ENCODE measurements around the gene DSTYK.
A peak's percentile ranks its signal among the peaks of the same experiment; 100 is the strongest.

Gene DSTYK

GRCh38 chr1:205179842-205180241 is 31.7 kb downstream of the DSTYK start:
- no peak for DNase-seq (ENCODE audit: extremely low read depth, low read depth)
- TF ChIP-seq CTCF (IDR thresholded peaks at IDR 0.05; ENCODE audit: low read depth, low read length, missing control alignments): no peak
- H3K4me3 ChIP-seq (replicated peaks; ENCODE audit: low read depth, low read length): no peak overlapping the region

- DNase-seq (ENCODE audit: extremely low read depth, low read depth): peak; percentile 93
- H3K4me3 ChIP-seq (replicated peaks; ENCODE audit: low read depth, low read length): no peak overlapping the region
- no peak for TF ChIP-seq CTCF (IDR thresholded peaks at IDR 0.05; ENCODE audit: low read depth, low read length, missing control alignments)
Observed at GRCh38 chr1:205172729-205173366, 38.7 kb downstream of the DSTYK start.

GRCh38 chr1:205171369-205171768 is 40.1 kb downstream of the DSTYK start:
- H3K4me3 ChIP-seq (replicated peaks; ENCODE audit: low read depth, low read length): no peak overlapping the region
- no peak for TF ChIP-seq CTCF (IDR thresholded peaks at IDR 0.05; ENCODE audit: low read depth, low read length, missing control alignments)
- no peak for DNase-seq (ENCODE audit: extremely low read depth, low read depth)

GRCh38 chr1:205170532-205171269 is 40.8 kb downstream of the DSTYK start:
- DNase-seq (ENCODE audit: extremely low read depth, low read depth): no peak
- TF ChIP-seq CTCF (IDR thresholded peaks at IDR 0.05; ENCODE audit: low read depth, low read length, missing control alignments): no peak
- no peak overlapping the region for H3K4me3 ChIP-seq (replicated peaks; ENCODE audit: low read depth, low read length)

- no peak for TF ChIP-seq CTCF (IDR thresholded peaks at IDR 0.05; ENCODE audit: low read depth, low read length, missing control alignments)
- DNase-seq (ENCODE audit: extremely low read depth, low read depth): no peak
Observed at GRCh38 chr1:205169248-205169647, 42.3 kb downstream of the DSTYK start.

GRCh38 chr1:205168291-205168690 is 43.2 kb downstream of the DSTYK start:
- TF ChIP-seq CTCF (IDR thresholded peaks at IDR 0.05; ENCODE audit: low read depth, low read length, missing control alignments): no peak
- H3K4me3 ChIP-seq (replicated peaks; ENCODE audit: low read depth, low read length): no peak overlapping the region
- DNase-seq (ENCODE audit: extremely low read depth, low read depth): no peak

More at GRCh38 chr1:205169248-205169647, 42.3 kb downstream of the DSTYK start:
- H3K4me3 ChIP-seq (replicated peaks; ENCODE audit: low read depth, low read length): no peak overlapping the region

Data from HFF-Myc (cell line).